Calu3 (cell line): Measurements from ENCODE around the gene LEFTY1. TPM values are rescaled to one million over a fixed set of nuclear protein-coding genes. Genes with fewer than 3 reads are reported as not detected.
"Not testable (repeated sequence)": the region's sequence is repeated elsewhere in the genome, so short reads cannot be mapped to it uniquely, and the experiment has no call there.

Experiments used
- BruUV-seq: library from RNA; stranded (reverse); fragments of 400-500 nt; replicated peaks from 2 replicates; lab custom pipeline; 2021; lab: Mats Ljungman, UMichigan
- CTCF ChIA-PET: fragments of 300-600 bp; sonication (Branson Sonifier 250); formaldehyde crosslinking; loops from one replicate; lab custom pipeline; 2022; ENCODE audit warnings: antibody characterized with exemption; lab: Charles Lee
- DNase-seq: peaks from one replicate; pipeline ENCODE4 v3.0.0; 2022
- H3K27ac Mint-ChIP-seq: one replicate; pipeline ENCODE4 v1.8.0; 2022; ENCODE audit warnings: mixed read lengths; ENCODE audit not compliant: unreplicated experiment
- H3K27me3 Mint-ChIP-seq: one replicate; pipeline ENCODE4 v1.8.0; 2022; ENCODE audit warnings: mixed read lengths; ENCODE audit not compliant: unreplicated experiment
- H3K36me3 Mint-ChIP-seq: one replicate; pipeline ENCODE4 v1.8.0; 2022; ENCODE audit warnings: mild to moderate bottlenecking, moderate library complexity, mixed read lengths; ENCODE audit not compliant: insufficient read depth, unreplicated experiment
- H3K4me1 Mint-ChIP-seq: one replicate; pipeline ENCODE4 v1.8.0; 2022; ENCODE audit warnings: mild to moderate bottlenecking, low read depth, mixed read lengths; ENCODE audit not compliant: unreplicated experiment
- H3K4me3 Mint-ChIP-seq: one replicate; pipeline ENCODE4 v1.8.0; 2022; ENCODE audit warnings: mild to moderate bottlenecking, low read depth, moderate library complexity, mixed read lengths; ENCODE audit not compliant: unreplicated experiment
- H3K9me3 Mint-ChIP-seq: one replicate; pipeline ENCODE4 v1.8.0; 2022; ENCODE audit warnings: low read depth, mixed read lengths; ENCODE audit not compliant: unreplicated experiment
- intact Hi-C: fragments of 100-400 bp; cut with micrococcal nuclease; formaldehyde crosslinking; loops from one replicate; pipeline ENCODE4 v1.10.0; 2022; ENCODE audit not compliant: unreplicated experiment
- total RNA-seq: library from RNA; stranded (reverse); gene quantifications from 2 replicates; pipeline ENCODE4 v1.2.3, GENCODE V29; 2022
- TF ChIP-seq, protein P1 (sequence below): fragments of 200-600 bp; IDR thresholded peaks from one replicate; pipeline ENCODE4 v1.8.0; 2022; ENCODE audit warnings: antibody characterized with exemption; ENCODE audit not compliant: unreplicated experiment

LEFTY1 gene
- total RNA-seq, 1 experiment from 2014 or later, result not detected

DNA sequence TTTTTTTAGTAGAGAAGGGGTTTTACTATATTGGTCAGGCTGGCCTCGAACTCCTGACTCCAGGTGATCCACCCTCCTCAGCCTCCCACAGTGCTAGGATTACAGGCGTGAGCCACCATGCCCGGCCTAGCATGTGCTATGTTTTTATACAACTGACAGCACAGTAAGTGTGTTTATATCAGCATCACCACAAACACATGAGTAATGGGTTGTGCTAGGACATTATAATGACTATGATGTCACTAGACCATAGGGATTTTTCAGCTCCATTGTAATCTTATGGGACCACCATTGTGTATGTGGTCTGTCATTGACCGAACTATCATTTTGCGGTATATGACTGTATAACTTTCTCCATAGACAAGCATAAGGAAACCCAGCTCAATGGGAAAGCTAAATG is 45.8 kb upstream of the LEFTY1 start:
- H3K4me1 Mint-ChIP-seq, result no peaks in the 10 kb centered on the region
- no peaks in the 10 kb centered on the region for H3K9me3 Mint-ChIP-seq
- TF ChIP-seq, protein P1, sequence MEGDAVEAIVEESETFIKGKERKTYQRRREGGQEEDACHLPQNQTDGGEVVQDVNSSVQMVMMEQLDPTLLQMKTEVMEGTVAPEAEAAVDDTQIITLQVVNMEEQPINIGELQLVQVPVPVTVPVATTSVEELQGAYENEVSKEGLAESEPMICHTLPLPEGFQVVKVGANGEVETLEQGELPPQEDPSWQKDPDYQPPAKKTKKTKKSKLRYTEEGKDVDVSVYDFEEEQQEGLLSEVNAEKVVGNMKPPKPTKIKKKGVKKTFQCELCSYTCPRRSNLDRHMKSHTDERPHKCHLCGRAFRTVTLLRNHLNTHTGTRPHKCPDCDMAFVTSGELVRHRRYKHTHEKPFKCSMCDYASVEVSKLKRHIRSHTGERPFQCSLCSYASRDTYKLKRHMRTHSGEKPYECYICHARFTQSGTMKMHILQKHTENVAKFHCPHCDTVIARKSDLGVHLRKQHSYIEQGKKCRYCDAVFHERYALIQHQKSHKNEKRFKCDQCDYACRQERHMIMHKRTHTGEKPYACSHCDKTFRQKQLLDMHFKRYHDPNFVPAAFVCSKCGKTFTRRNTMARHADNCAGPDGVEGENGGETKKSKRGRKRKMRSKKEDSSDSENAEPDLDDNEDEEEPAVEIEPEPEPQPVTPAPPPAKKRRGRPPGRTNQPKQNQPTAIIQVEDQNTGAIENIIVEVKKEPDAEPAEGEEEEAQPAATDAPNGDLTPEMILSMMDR, result no peak
- BruUV-seq, result no TSS peak
- intact Hi-C loops, result no loop called here
- no peak for DNase-seq
- H3K4me3 Mint-ChIP-seq, result no peak overlapping the region
- CTCF ChIA-PET, result interaction anchor here (0.6 to 1.1 kb wide), 2 partner anchors 11 to 250 kb away, joined by 3 to 5 read pairs; no protein-coding TSS in a partner anchor
- no peaks in the 10 kb centered on the region for H3K27me3 Mint-ChIP-seq
- no peak overlapping the region for H3K27ac Mint-ChIP-seq
- no peaks in the 10 kb centered on the region for H3K36me3 Mint-ChIP-seq

- Mint-ChIP-seq H3K27me3 (no peaks in the 10 kb centered on the region), H3K36me3 (no peaks in the 10 kb centered on the region), H3K9me3 (no peaks in the 10 kb centered on the region), H3K4me1 (no peaks in the 10 kb centered on the region), H3K27ac (no peak overlapping the region), H3K4me3 (no peak overlapping the region)
- intact Hi-C loops, result no loop called here
- TF ChIP-seq, protein P1, result no peak
- DNase-seq, result no peak
- BruUV-seq, result no TSS peak
- CTCF ChIA-PET, result interaction anchor here (0.6 to 0.8 kb wide), 2 partner anchors 34 to 289 kb away, joined by 3 to 8 read pairs; no protein-coding TSS in a partner anchor
These were observed 44.1 kb upstream of the LEFTY1 start for GRCh38 chr1:225933072-225933471.

DNA sequence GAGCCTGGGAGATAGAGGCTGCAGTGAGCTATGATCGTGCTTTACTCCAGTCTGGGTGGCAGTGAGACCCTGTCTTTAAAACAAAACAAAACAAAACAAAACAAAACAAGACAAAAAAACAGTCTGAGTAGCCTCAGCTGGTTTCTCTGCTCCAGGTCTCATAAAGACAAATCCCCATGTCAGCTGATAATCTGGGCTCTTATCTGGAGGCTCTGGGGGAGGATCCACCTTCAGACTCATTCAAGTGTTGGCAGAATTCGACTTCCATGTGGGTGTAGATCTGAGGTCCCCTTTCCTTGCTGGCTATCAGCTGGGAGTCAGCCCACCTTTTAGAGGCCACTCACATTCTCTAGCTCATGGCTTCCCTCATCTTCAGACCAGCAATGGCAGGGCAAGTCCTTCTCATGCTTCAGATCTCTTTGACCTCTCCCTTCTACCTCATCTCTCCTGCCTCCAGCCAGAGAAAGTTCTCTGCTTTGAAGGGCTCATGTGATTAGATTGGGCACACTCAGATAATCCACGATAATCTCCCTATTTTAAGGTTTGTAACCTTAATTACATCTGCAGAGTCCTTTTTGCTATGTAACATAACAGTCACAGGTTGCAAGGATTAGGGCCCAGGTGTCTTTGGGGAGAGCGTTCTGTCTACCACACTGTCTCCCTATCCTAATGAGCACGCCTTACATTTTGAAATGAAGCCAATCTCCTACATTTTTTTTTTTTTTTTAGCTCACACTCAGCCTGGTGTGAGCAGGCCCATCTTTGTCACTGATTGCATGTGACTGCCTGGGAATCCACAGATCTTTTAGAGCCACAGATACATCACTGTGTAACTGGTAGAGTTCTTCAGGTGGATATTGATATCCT is 42.6 kb upstream of the LEFTY1 start:
- TF ChIP-seq, protein P1, result no peak
- H3K4me3 Mint-ChIP-seq, result no peak overlapping the region
- no peaks in the 10 kb centered on the region for H3K4me1 Mint-ChIP-seq
- no peaks in the 10 kb centered on the region for H3K9me3 Mint-ChIP-seq
- no peak overlapping the region for H3K27ac Mint-ChIP-seq
- intact Hi-C loops, result no loop called here
- H3K36me3 Mint-ChIP-seq, result no peaks in the 10 kb centered on the region
- CTCF ChIA-PET, result interaction anchor here (0.6 kb wide), 1 partner anchor 451 kb away, joined by 3 read pairs; no protein-coding TSS in a partner anchor
- no peaks in the 10 kb centered on the region for H3K27me3 Mint-ChIP-seq
- BruUV-seq, result no TSS peak
- no peak for DNase-seq

DNA sequence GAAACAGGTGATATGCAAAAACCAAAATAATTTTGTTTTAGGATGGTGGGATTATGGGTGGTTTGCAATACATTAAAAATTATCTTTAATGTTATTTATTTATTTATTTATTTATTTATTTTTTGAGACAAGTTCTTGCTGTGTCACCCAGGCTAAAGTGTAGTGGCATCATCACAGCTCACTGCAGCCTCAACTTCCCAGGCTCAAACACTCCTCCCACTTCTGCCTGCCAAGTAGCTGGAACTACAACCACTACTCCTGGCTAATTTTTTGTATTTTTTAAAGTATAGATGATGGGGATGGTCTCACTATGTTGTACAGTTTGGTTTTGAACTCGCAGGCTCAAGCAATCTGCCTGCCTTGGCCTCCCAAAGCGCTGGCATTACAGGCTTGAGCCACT is 41.6 kb upstream of the LEFTY1 start:
- CTCF ChIA-PET, result interaction anchor here (0.6 kb wide), 1 partner anchor 65 kb away, joined by 3 read pairs; no protein-coding TSS in a partner anchor
- Mint-ChIP-seq H3K9me3 (no peaks in the 10 kb centered on the region), H3K4me1 (no peaks in the 10 kb centered on the region)

DNA sequence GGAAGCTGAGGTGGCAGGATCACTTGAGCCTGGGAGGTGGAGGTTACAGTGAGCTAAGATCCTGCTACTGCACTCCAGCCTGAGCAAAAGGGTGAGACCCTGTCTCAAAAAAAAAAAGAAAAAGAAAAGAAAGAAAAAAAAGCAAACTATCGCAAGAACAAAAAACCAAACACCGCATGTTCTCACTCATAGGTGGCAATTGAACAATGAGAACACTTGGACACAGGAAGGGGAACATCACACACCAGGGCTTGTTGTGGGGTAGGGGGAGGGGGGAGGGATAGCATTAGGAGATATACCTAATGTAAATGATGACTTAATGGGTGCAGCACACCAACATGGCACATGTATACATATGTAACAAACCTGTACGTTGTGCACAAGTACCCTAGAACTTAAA is 40.5 kb upstream of the LEFTY1 start:
- H3K36me3 Mint-ChIP-seq, H3K4me3 Mint-ChIP-seq, DNase-seq, H3K9me3 Mint-ChIP-seq, H3K27me3 Mint-ChIP-seq, intact Hi-C loops, BruUV-seq, H3K4me1 Mint-ChIP-seq, H3K27ac Mint-ChIP-seq: not testable (repeated sequence)
- CTCF ChIA-PET, result interaction anchor here (0.6 to 0.7 kb wide), 3 partner anchors 52 to 437 kb away, joined by 4 read pairs; no protein-coding TSS in a partner anchor

More for the DNA sequence above, 41.6 kb upstream of the LEFTY1 start:
- BruUV-seq, result no TSS peak
- Mint-ChIP-seq H3K36me3 (no peaks in the 10 kb centered on the region), H3K27me3 (no peaks in the 10 kb centered on the region), H3K4me3 (no peak overlapping the region), H3K27ac (no peak overlapping the region)
- TF ChIP-seq, protein P1, result no peak
- intact Hi-C loops, result no loop called here
- no peak for DNase-seq
